Globus pallidus (tissue), 1 donor: ENCODE measurements around the gene HSCB.
A peak's percentile ranks its signal among the peaks of the same experiment; 100 is the strongest.
"Not testable (repeated sequence)": the region's sequence is repeated elsewhere in the genome, so short reads cannot be mapped to it uniquely, and the experiment has no call there.

ENCODE experiments used
- DNase-seq: peaks from one replicate; pipeline ENCODE4 v3.0.0-alpha.2; 2015; ENCODE audit warnings: low spot score

Gene HSCB

DNA sequence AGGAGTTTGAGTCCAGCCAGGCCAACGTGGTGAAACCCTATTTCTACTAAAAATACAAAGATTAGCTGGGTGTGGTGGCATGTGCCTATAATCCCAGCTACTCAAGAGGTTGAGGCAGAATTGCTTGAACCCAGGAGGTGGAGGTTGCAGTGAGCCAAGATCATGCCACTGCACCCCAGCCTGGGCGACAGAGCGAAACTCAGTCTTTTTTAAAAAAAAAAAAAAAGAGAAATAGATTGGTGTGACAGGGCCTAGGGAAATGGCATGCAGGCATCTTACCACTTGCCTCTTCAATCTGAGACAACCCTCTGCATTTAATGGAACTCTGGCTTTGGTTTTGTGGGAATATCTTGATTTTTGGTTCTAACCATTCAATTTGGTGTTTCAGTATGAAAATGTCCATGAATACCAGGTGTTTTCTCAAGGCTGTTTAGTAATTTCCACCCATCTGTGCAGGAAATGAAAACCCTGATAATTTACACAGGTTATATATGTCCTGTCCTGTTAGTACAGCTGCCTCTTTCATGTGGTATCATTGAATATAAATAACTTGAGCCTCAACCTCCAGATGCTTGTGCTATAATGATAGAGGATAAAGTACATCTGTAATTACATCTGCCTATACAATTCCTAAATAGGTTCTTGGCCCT, 50.1 kb downstream of the HSCB start:
- no peak for DNase-seq

DNA sequence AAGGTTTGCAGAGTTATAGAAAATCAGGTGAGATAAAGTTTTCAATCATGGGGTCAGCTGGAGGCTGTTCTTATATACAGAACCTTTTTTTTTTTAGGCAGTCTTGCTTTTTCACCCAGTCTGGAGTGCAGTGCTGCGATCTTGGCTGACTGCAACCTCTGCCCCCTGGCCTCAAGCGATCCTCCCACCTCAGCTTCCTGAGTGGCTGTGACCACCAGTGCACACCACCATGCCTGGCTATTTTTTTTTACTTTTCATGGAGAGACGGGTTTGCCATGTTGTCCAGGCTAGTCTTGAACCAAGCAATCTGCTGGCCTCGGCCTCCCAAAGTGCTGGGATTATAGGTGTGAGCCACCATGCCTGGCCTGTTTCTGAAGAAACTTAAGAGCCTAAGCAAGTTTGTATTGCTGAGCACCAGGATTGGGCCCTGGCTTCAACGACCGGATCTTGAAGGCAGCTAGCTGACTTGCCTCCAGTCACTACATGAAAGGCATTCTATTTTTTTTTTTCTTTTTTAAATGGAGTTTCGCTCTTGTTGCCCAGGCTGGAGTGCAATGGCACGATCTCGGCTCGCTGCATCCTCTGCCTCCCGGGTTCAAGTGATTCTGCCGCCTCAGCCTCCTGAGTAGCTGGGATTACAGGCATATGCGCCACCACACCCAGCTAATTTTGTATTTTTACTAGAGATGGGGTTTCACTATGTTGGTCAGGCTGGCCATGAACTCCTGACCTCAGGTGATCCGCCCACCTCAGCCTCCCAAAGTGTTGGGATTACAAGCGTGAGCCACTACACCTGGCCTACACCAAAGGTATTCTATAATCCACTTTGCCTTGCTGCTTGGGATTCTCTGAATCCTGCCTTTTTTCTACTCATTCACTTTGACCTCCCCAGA, 50.9 kb downstream of the HSCB start:
- no peak for DNase-seq

DNA sequence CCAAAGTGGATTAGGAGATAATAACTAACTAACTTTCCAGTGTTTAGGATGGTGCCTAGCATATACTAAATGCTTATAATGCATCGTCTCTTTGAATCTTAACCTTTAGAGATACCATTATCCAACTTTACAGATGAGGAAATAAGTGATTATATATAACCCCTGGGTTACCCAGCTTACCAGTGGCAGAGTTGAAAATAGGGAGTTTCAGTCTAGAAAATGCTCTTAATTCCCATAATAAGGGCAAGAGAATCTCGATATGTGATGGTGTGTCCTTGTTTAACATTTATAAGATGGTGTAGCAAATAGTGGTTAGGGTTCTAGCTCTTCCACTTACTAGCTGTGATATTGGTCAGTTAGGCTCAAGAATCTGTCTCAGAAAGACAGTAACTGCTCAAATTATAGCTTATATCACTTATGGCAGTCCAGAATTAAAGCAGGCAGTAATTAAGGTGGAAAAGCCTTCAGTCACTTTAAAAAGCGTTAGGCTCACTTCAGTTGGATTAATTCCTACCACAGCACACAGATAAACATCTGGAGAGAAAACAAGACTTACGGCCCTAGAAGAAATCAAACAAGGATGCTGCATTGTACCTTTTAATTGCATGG, 52.2 kb downstream of the HSCB start:
- DNase-seq: no peak

DNA sequence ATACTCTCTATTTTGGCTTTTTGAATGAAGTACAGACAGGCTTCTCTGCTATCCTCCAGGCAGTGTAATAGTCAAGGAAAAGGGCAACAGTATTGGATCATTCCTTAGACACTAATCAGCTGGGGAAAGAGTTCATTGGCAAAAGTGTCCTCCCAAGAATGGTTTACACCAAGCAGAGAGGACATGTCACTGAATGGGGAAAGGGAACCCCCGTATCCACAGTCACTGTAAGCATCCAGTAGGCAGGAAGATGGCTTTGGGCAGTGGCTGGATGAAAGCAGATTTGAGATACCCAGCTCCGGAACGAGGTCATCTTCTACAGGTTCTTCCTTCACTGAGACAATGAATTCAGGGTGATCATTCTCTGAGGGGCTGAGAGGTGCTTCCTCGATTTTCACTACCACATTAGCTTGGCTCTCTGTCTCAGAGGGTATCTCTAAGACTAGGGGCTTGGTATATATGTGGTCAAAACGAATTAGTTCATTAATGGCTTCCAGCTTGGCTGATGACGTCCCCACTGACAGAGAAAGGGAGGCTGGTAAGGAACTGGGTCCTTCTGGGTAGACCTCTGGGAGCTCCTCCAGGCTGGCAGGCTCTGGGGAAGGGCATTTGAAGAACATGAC, 53.3 kb downstream of the HSCB start:
- DNase-seq: no peak

DNA sequence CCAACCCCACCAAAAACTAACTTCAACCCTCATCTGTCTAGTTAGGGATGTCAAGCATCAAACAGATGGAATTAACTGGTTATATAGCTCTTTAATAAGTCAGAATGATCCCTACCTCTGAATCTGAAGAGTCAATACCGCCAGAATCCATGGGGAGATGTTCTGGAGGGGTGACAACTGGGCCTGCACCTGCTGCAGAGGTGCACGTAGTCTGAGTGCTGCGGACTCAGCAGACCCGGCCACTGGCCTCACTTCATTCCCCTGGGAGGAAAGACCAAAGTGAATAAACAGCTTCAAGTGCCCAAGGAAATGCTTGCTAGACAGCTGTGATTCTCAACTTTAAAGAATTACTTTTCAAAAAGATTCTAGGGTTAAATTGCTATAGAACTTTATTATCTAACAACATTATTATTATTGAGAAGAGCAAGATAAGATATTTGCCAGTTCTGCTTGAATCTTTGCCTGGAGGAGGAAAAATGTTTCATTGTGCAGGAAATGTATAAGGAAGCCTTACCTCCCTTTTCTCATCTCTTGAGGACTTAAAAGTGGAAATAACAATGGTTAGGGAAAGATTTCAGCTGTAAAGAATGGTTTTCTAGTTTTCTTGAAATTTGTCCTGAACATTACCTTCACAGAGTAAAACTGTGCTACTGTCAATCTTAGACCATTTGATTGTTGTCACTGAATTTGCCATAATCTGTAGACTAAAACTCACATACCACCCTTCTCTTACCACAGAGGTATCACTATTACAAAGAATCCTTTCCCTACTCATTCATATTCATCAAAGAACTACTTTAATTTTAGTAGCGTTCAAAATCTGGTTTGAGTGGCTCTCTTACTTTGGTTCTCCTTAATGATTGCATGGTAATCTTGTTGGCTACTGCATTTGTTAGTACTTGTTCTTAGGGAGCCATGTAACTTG, 54.4 kb downstream of the HSCB start:
- no peak for DNase-seq

DNA sequence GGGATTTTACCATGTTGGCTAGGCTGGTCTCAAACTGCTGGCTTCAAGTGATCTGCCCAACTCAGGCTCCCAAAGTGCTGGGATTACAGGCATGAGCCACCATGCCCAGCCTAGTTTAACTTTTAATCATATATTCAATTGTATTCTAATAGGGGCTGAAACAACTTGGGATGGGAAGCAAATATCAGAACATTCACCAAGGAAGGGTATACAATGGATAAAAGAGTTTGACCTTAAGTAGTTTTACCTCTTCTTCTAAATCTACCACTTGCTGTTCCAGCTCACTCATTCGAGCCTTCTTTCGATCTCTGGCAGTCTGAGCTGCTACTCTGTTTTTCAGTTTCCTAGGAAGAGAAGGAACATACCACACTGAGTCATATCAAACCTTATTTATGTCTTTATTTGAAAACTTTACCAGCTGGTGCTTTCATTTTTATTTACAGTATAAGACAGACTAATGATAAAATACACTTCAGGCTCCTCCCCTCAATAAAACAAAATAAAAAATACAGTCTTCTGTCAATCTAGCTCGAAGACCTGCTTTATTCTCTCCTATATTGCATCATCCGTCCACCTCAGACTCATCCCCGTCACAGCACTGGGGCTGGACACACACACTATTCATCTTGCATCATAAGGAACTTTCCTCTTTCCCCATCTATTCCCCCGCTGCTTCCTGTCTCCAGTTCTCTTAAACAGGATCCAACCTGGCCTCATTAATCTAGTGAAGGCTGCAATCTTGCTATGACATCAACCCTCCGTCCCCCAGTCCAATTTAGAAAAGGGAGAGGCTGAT, 57.2 kb downstream of the HSCB start:
- no peak for DNase-seq

DNA sequence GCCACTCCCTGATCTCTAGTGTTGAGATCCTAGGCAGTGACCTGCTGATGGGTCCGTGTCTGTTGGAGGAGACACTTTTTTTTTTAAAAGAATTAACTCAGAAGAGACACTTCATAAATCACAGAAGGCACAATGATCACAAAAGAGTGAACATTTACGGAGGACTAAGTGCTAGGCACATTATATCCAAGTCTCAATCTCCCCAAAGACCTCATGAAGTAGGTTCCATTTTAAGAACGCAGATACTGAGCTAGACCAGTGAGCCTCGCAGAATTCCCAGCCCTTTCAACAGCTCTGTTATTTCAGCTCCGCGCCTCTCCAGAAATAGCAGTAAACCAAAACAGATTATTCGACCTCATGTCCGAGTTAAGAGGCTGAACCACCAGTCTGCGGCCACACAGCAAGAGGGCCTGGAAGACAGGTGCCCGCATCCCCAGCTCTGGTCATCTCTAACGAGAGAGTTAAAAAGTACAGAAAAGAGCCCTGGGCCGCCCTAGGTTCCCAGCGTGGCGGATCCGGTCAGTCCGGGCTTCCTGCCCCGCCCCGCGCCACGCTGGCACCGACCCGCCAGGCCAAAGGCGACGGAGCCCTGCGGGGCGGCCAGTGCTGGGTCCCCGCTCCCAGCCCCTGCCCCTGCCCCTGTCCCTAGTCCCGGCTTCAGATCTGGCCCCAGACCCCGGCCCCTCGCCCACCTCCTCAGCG, 57.9 kb downstream of the HSCB start:
- DNase-seq: peak; percentile 39

DNA sequence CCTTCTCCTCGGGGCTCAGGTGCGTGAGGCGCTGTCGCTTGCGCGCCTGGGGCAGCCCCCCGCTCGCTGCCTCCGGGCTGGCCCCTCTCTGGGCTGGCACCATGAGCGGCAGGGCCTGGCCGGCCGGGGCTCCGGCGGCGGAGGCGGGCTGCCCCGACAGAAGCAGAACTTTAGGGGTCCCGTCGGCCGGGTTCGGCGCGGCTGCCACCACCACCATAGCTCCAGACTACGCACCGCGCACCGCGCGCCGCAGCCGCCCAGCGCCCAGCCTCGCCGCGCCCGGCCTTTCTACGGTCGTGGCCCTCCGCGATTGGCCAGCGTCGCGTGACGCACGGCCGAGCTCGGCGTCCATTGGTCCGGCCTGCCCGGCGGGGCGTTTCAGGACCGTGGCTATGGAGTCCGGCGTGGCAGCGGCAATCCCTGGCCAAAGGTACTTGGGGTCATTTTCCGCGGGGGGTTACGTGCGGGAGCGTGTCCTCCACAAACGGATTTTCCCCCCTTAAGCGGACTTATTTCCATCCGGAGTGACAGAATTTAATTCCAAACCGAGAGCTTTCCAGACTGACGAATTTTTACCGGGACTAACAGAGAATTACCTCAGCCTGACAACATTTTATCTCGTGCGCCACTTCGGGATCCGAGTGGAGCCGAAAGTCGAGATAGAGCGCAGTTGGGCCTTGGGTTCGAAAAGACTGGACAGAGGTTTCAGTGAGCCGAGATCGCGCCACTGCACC, 58.6 kb downstream of the HSCB start, which contains the start of gene XBP1:
Gene XBP1, minus strand, starts transcription at position 262 of the 734 bp plus-strand sequence.
- DNase-seq: peak; percentile 91

DNA sequence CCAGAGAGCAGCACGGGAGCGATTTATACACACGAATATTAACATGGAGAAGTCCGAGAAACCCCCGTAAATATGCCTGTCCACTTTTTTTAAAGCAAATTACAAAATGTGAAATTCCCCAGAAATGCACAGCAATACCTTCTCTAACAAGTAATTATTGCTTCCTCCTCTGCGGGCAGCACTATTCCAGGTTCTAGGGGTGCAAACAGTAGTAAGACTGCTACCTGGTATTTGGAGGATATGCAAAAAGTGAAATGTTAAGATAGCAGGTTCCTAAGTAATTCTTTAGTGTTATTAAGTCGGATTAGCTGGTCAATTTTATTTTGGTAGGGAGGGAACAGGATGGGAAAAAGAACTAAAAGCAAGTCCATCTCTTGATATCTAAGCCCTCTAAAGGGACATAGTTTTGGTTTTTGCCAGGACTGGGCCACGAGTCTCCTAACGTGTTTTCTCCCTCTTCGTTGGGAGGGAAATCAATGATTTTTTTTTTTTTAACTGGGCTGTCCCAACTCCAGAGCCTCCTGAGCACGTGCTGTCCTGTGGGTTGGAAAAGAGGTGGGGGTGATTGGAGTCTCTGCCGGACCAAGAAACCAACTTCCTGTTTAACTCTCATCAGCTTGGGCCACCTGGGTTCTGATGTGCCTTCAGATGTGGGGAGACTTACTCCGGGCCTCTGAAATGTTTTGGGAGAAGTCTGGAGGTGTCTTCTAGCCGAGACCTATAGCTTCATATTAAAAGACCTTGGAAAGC, 60.2 kb downstream of the HSCB start:
- DNase-seq: no peak

DNA sequence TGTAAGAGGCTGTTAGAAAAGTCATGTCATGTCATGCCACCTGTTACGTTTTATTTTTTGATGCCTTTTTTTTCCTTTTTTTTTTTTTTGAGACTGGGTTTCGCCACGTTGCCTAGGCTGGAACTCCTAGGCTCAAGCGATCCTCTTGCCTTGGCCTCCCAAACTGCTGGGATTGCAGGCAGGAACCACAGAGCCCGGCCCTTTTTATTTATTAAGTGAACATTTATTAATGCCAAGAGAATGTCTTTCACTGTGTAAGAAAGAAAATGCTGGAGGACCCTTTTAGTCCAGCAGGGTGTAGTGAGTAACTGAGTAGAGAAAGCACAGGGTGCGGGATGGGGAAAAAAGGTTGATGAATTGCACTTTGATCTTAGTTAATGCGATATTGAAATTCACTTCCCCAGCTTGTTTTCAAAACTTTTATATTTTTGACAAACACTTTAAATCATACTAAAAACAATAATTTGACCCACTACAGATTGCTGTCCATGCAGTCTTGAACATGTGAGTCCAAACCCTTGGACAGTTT, 60.8 kb downstream of the HSCB start:
- no peak for DNase-seq

DNA sequence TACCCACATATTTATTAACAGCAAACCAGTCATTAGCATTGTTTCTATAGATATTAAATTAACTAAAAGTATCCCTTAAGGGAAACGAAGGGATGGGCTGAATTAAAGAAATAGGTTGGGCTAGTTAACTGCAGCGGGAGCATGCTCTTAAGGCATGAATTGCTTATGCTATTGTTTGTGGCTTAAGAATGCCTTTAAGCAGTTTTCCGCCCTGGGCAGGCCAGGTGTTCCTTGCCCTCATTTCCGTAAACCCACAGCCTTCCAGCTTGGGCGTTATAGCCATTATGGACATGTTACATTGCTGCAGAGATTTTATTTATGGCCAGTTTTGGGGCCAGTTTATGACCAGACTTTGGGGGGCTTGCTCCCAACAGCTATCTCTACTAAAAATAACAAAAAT, 63.6 kb downstream of the HSCB start:
- not testable (repeated sequence) for DNase-seq
